Measurements from ENCODE around the gene TIGAR.

GRCh38 chr12:4289231-4289878, 31.7 kb upstream of the TIGAR start:
- TF ChIP-seq CTCF (IDR thresholded peaks at IDR 0.05) (no peak), POLR2A (IDR thresholded peaks at IDR 0.05) (no peak)
